MM.1S (cell line): ENCODE data around the gene EFTUD2.

ENCODE experiments used
- DNase-seq: peaks from one replicate; pipeline ENCODE4 v3.0.0-alpha.2; 2015
- H2AFZ ChIP-seq: fragments of 300-600 bp; sonication (generic); 2 replicates; pipeline ENCODE4 v1.6.0; 2016; ENCODE audit warnings: antibody characterized with exemption, low read length
- H3F3A ChIP-seq: fragments of 300-600 bp; sonication (generic); 2 replicates; pipeline ENCODE4 v1.6.1; 2016; ENCODE audit warnings: mild to moderate bottlenecking, antibody characterized with exemption, low read length, moderate library complexity, mixed read lengths; ENCODE audit not compliant: insufficient read depth
- H3K27ac ChIP-seq: fragments of 300-600 bp; sonication (generic); 2 replicates; pipeline ENCODE4 v1.5.1; 2016; ENCODE audit warnings: mild to moderate bottlenecking, low read length
- H3K27me3 ChIP-seq: fragments of 300-600 bp; sonication (generic); replicated peaks from 2 replicates; pipeline ENCODE4 v1.6.0; 2016; ENCODE audit warnings: low read length; ENCODE audit not compliant: insufficient read depth
- H3K36me3 ChIP-seq: fragments of 300-600 bp; sonication (generic); replicated peaks from 2 replicates; pipeline ENCODE4 v1.6.1; 2016; ENCODE audit warnings: mild to moderate bottlenecking, low read length, mixed read lengths; ENCODE audit not compliant: insufficient read depth
- H3K4me1 ChIP-seq: fragments of 300-600 bp; sonication (generic); 2 replicates; pipeline ENCODE4 v1.6.1; 2016; ENCODE audit warnings: low read length, mixed read lengths
- H3K4me2 ChIP-seq: fragments of 300-600 bp; sonication (generic); 2 replicates; pipeline ENCODE4 v1.6.0; 2016; ENCODE audit warnings: low read depth, low read length
- H3K4me3 ChIP-seq: fragments of 300-600 bp; sonication (generic); 2 replicates; pipeline ENCODE4 v1.5.1; 2016; ENCODE audit warnings: low read length, mixed read lengths
- H3K79me2 ChIP-seq: fragments of 300-600 bp; sonication (generic); 2 replicates; pipeline ENCODE4 v1.6.1; 2016; ENCODE audit warnings: mixed run types, low read length, mixed read lengths
- H3K9ac ChIP-seq: fragments of 300-600 bp; sonication (generic); 2 replicates; pipeline ENCODE4 v1.6.1; 2016; ENCODE audit warnings: low read length, mixed read lengths
- H3K9me2 ChIP-seq: fragments of 300-600 bp; sonication (generic); replicated peaks from 2 replicates; pipeline ENCODE4 v1.6.1; 2016; ENCODE audit warnings: mild to moderate bottlenecking, low read length, mixed read lengths; ENCODE audit not compliant: insufficient read depth
- H3K9me3 ChIP-seq: fragments of 300-600 bp; sonication (generic); replicated peaks from 2 replicates; pipeline ENCODE4 v1.6.1; 2016; ENCODE audit warnings: mild to moderate bottlenecking, low read length, mixed read lengths; ENCODE audit not compliant: insufficient read depth
- H4K20me1 ChIP-seq: fragments of 300-600 bp; sonication (generic); 2 replicates; pipeline ENCODE4 v1.6.1; 2016; ENCODE audit warnings: mild to moderate bottlenecking, low read length, moderate library complexity, mixed read lengths; ENCODE audit not compliant: insufficient read depth
- EZH2 ChIP-seq: fragments of 300-600 bp; sonication (generic); optimal IDR thresholded peaks from 2 replicates; pipeline ENCODE3; 2017; ENCODE audit warnings: low read depth, mild to moderate bottlenecking, antibody characterized with exemption, low read length, mixed read lengths
- EZH2phosphoT487 ChIP-seq: fragments of 300-600 bp; sonication (generic); IDR thresholded peaks from 2 replicates; pipeline ENCODE4 v1.6.1; 2018; ENCODE audit warnings: antibody characterized with exemption, low read length
- TF ChIP-seq, protein P1 (sequence below): fragments of 300-600 bp; sonication (generic); IDR thresholded peaks from 2 replicates; pipeline ENCODE4 v1.5.1; 2016; ENCODE audit warnings: antibody characterized with exemption, low read length, mixed read lengths

Gene EFTUD2

DNA sequence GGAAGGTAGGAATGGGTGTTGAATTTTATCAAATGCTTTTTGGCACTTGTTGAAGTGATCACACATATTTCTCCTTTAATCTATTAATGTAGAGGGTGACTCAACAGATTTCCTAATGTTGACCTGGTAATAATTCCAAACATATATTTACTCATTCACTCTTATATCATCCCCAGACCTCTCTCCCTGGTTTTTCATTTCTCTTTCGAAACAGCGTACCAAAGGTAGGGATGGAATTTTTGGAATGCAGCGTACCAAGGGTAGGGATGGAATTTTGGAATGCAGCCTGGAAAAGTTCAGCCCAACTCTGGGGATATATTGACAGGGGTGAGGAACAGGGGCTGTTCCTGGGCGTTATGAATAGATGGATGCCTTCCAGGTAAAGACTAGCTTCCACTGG, 41.1 kb upstream of the EFTUD2 start:
- TF ChIP-seq EZH2 (no peak), EZH2phosphoT487 (no peak)
- TF ChIP-seq, protein P1, sequence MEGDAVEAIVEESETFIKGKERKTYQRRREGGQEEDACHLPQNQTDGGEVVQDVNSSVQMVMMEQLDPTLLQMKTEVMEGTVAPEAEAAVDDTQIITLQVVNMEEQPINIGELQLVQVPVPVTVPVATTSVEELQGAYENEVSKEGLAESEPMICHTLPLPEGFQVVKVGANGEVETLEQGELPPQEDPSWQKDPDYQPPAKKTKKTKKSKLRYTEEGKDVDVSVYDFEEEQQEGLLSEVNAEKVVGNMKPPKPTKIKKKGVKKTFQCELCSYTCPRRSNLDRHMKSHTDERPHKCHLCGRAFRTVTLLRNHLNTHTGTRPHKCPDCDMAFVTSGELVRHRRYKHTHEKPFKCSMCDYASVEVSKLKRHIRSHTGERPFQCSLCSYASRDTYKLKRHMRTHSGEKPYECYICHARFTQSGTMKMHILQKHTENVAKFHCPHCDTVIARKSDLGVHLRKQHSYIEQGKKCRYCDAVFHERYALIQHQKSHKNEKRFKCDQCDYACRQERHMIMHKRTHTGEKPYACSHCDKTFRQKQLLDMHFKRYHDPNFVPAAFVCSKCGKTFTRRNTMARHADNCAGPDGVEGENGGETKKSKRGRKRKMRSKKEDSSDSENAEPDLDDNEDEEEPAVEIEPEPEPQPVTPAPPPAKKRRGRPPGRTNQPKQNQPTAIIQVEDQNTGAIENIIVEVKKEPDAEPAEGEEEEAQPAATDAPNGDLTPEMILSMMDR, result no peak
- no peak overlapping the region for H3K4me3 ChIP-seq
- peaks cover 5% of the 10 kb centered on the region; the same call in 1 of the 2 replicates for H3K36me3 ChIP-seq
- H3K4me2 ChIP-seq, result no peak overlapping the region
- H3K9me3 ChIP-seq, result no peaks in the 10 kb centered on the region
- no peaks in the 10 kb centered on the region for H3F3A ChIP-seq
- H3K27ac ChIP-seq, result no peak overlapping the region
- no peaks in the 10 kb centered on the region for H3K27me3 ChIP-seq
- no peaks in the 10 kb centered on the region for H3K4me1 ChIP-seq
- no peak overlapping the region for H2AFZ ChIP-seq
- H3K79me2 ChIP-seq, result peaks cover 92% of the 10 kb centered on the region
- no peaks in the 10 kb centered on the region; the same call in 1 of the 2 replicates for H4K20me1 ChIP-seq
- DNase-seq, result no peak
- no peaks in the 10 kb centered on the region for H3K9me2 ChIP-seq
- H3K9ac ChIP-seq, result no peak overlapping the region

DNA sequence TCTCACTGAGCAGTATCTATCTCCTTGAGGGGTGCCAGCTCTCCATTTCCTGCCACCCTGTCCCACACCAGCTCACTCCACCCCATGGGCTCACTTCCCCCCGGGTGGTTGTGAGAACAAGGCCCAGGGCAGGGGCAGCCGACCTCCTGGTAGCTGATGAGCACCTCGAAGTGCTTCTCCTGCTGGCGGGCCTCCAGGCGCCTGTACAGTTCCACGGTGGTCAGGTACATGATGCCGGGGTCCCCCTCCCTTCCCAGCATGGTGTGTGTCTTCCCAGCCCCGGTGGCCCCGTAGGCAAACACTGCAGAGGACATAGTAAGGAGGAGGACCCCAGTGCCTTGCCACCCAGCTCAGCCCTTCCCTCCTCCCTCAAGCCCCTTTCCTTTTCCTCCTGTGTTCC, 35.9 kb upstream of the EFTUD2 start:
- Histone ChIP-seq H3K27ac (no peak overlapping the region), H4K20me1 (no peaks in the 10 kb centered on the region; the same call in 1 of the 2 replicates), H3K4me1 (no peaks in the 10 kb centered on the region), H3F3A (no peaks in the 10 kb centered on the region), H3K79me2 (peaks cover 45% of the 10 kb centered on the region), H2AFZ (no peak overlapping the region), H3K9me2 (no peaks in the 10 kb centered on the region), H3K4me2 (no peak overlapping the region), H3K36me3 (peaks cover 5% of the 10 kb centered on the region; the same call in 1 of the 2 replicates), H3K27me3 (no peaks in the 10 kb centered on the region), H3K4me3 (no peak overlapping the region), H3K9me3 (no peaks in the 10 kb centered on the region), H3K9ac (no peak overlapping the region)
- TF ChIP-seq EZH2 (no peak), EZH2phosphoT487 (no peak)
- TF ChIP-seq, protein P1, result no peak
- no peak for DNase-seq

DNA sequence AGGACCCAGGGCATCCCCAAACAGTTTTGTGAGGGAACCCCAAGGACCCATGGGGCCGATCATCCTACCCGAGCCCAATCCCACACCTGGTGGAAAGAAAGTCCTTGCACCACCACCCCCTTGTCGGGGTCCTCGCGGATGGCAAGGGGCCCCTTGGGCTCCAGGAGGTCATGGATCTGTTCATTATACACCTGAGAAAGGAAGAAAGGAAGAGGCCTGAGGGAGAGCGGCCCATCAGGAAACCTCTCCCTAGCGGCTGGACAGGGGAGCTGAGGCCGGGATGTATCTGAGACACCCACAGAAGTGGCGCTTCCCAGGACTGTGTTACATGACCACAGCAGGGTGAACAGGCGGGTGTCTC, 35.5 kb upstream of the EFTUD2 start:
- Histone ChIP-seq H3K4me3 (no peak overlapping the region), H3K9ac (no peak overlapping the region), H3F3A (no peaks in the 10 kb centered on the region), H3K4me2 (no peak overlapping the region), H3K36me3 (peaks cover 5% of the 10 kb centered on the region; the same call in 1 of the 2 replicates), H3K4me1 (no peaks in the 10 kb centered on the region), H3K9me3 (no peaks in the 10 kb centered on the region), H3K27ac (no peak overlapping the region), H4K20me1 (no peaks in the 10 kb centered on the region; the same call in 1 of the 2 replicates), H2AFZ (no peak overlapping the region), H3K79me2 (peaks cover 41% of the 10 kb centered on the region), H3K9me2 (no peaks in the 10 kb centered on the region), H3K27me3 (no peaks in the 10 kb centered on the region)
- no peak for DNase-seq
- TF ChIP-seq EZH2phosphoT487 (no peak), EZH2 (no peak)
- TF ChIP-seq, protein P1, result no peak
